Dedifferentiated amniotic fluid mesenchymal stem cell (primary cell): Measurements from ENCODE around the gene CDT1.
"Not testable (repeated sequence)": the region's sequence is repeated elsewhere in the genome, so short reads cannot be mapped to it uniquely, and the experiment has no call there.

ENCODE experiments used
- DNase-seq: peaks from one replicate; pipeline ENCODE4 v3.0.0-alpha.2; 2016; ENCODE audit errors: extremely low spot score

CDT1 gene

GRCh38 chr16:88768071-88768783 lies 35.4 kb upstream of the CDT1 start:
- DNase-seq: no peak

- no peak for DNase-seq
Observed at GRCh38 chr16:88769617-88770460, 33.8 kb upstream of the CDT1 start.

- DNase-seq: no peak
Observed at GRCh38 chr16:88770461-88771293, 32.9 kb upstream of the CDT1 start.

- no peak for DNase-seq
Observed at GRCh38 chr16:88771294-88771772, 32.3 kb upstream of the CDT1 start.

GRCh38 chr16:88771781-88772180 lies 31.8 kb upstream of the CDT1 start:
- DNase-seq: not testable (repeated sequence)

- peak; percentile 84 for DNase-seq
Observed at GRCh38 chr16:88772871-88773811, 30.4 kb upstream of the CDT1 start.

GRCh38 chr16:88773812-88774291 lies 29.7 kb upstream of the CDT1 start:
- DNase-seq: peak; percentile 31

GRCh38 chr16:88774544-88775393 lies 28.8 kb upstream of the CDT1 start:
- no peak for DNase-seq

GRCh38 chr16:88775825-88776224 lies 27.8 kb upstream of the CDT1 start:
- no peak for DNase-seq

GRCh38 chr16:88777471-88778270 lies 25.9 kb upstream of the CDT1 start:
- no peak for DNase-seq

GRCh38 chr16:88778271-88778525 lies 25.4 kb upstream of the CDT1 start:
- DNase-seq: no peak

- no peak for DNase-seq
Observed at GRCh38 chr16:88778541-88779065, 25.0 kb upstream of the CDT1 start.

- DNase-seq: no peak
Observed at GRCh38 chr16:88779406-88780141, 24.0 kb upstream of the CDT1 start.

GRCh38 chr16:88780142-88781062 lies 23.2 kb upstream of the CDT1 start:
- DNase-seq: no peak

GRCh38 chr16:88781140-88782077 lies 22.2 kb upstream of the CDT1 start:
- no peak for DNase-seq
